Lower leg skin (tissue), 4 donors: ENCODE measurements around the gene CCDC90B. TPM values are rescaled to one million over a fixed set of nuclear protein-coding genes. Genes with fewer than 3 reads are reported as not detected.

Source experiments
- DNase-seq, 2 donors: peaks; one replicate each; pipeline ENCODE4 v3.0.0-alpha.2; 2019; ENCODE audit warnings: low spot score in 2 of 2
- H3K4me3 ChIP-seq: fragments of 200-600 bp; sonication (generic); 2 replicates; pipeline ENCODE4 v1.5.1; 2017; ENCODE audit warnings: mild to moderate bottlenecking, low read depth; ENCODE audit not compliant: poor library complexity, severe bottlenecking
- POLR2A ChIP-seq, 2 donors: fragments of 450-650 bp; IDR thresholded peaks; one replicate each; pipeline ENCODE4 v1.6.1; 2016 to 2017; ENCODE audit warnings: antibody characterized with exemption in 2 of 2, mild to moderate bottlenecking in 1 of 2, moderate library complexity in 1 of 2
- WGBS, 2 donors: methylation state at CpG; one replicate each; pipeline ENCODE4 v1.1.5; 2018; 5-methylcytosine and 5-hydroxymethylcytosine counted together
- intact Hi-C: fragments of 100-400 bp; cut with DNase I; formaldehyde crosslinking; loops from one replicate; pipeline ENCODE4 v1.15.0; 2023; ENCODE audit warnings: low total_unique reads
- total RNA-seq, 4 donors: library from RNA; depleted of rRNA; stranded (reverse); fragments of >200 nt; gene quantifications; one replicate each; pipeline ENCODE4 v1.1.0, GENCODE V29; 2016
- TF ChIP-seq, protein P1 (sequence below), 3 donors: fragments of 450-650 bp; IDR thresholded peaks; one replicate each; pipeline ENCODE4 v1.5.1; 2016; ENCODE audit warnings: antibody characterized with exemption in 3 of 3, mild to moderate bottlenecking in 3 of 3, moderate library complexity in 2 of 3

Gene CCDC90B
- total RNA-seq, 4 donors from 2014 or later: 27.4 to 29.8 (median 28.9) TPM

DNA sequence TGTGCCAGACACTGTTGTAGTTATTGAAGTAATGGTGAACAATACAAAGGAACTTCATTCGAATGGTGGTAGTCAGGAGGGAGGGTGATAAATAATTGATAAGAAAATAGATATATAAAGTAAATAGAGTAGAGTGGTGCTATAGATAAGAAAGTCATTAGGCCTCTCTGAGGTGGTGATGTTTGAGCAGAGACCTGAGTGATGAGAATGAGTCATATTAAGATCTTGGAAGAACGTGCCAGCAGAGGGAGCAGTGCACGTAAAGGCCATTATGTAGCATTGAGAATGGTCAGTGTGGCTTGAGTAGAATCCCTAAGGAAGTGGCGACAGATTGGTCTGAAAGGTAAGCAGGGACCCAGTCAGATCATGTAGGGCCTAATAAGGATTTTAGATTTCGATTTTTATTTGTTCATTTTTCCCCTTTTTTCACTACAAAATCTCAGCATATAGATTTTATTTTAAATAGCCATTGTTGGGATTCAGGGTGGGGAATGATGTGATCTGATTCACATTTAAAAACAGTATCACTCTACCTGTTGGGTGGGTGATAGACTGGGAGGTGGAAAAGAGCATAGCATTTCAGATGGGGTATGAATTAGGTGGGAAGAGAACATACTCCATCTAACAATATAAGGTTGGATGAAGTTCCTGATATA is 44.7 kb downstream of the CCDC90B start:
- 24 to 32% methylated on average over 5 of the region's 5 CpGs for WGBS, 2 donors
- H3K4me3 ChIP-seq: no peak overlapping the region
- peak in 1 of 2 donors; percentile 22 for DNase-seq
- TF ChIP-seq, protein P1, sequence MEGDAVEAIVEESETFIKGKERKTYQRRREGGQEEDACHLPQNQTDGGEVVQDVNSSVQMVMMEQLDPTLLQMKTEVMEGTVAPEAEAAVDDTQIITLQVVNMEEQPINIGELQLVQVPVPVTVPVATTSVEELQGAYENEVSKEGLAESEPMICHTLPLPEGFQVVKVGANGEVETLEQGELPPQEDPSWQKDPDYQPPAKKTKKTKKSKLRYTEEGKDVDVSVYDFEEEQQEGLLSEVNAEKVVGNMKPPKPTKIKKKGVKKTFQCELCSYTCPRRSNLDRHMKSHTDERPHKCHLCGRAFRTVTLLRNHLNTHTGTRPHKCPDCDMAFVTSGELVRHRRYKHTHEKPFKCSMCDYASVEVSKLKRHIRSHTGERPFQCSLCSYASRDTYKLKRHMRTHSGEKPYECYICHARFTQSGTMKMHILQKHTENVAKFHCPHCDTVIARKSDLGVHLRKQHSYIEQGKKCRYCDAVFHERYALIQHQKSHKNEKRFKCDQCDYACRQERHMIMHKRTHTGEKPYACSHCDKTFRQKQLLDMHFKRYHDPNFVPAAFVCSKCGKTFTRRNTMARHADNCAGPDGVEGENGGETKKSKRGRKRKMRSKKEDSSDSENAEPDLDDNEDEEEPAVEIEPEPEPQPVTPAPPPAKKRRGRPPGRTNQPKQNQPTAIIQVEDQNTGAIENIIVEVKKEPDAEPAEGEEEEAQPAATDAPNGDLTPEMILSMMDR (IDR thresholded peaks at IDR 0.05): no peak
- no peak for TF ChIP-seq POLR2A (IDR thresholded peaks at IDR 0.05)
- intact Hi-C loops: no loop called here

DNA sequence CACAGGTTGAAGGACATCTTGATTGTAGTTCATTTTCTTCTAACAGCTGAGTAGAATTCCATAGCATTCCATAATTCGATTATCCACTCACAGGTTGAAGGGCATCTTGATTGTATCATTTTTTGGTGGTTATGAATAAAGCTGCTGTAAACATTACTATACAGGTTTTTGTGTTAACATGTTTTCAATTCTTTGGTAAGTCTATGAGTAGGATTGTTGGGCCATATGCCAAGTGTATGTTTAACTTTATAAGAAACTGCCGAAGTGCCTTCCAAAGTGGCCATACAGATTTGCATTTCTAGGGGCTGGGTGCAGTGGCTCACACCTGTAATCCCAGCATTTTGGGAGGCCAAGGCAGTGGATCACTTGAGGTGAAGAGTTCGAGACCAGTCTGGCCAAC is 48.1 kb downstream of the CCDC90B start:
- 53 to 82% methylated on average over 3 of the region's 3 CpGs for WGBS, 2 donors
- TF ChIP-seq POLR2A (IDR thresholded peaks at IDR 0.05): no peak
- TF ChIP-seq, protein P1 (IDR thresholded peaks at IDR 0.05): no peak
- H3K4me3 ChIP-seq: no peak overlapping the region
- intact Hi-C loops: no loop called here
- DNase-seq: no peak

DNA sequence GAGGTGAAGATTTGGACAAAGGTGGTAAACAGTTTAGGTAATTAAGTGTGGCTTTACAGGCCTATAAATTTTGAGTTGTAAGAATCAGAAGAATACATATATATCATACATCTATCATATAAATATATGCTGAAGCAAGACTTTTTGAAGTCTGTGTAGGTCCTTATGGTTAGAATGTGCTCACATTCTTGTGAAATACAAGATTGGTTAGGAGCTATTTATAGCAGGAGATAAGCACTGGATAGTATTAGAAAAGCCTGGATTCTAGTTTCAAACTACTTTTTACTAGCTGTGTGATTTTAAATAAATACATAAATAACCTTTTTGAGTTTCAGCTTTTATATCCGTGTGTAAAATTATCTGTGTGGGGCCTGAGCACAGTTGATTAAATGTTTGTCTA is 50.3 kb downstream of the CCDC90B start:
- no peak for TF ChIP-seq POLR2A (IDR thresholded peaks at IDR 0.05)
- TF ChIP-seq, protein P1 (IDR thresholded peaks at IDR 0.05): no peak
- WGBS, 2 donors: 61 to 70% methylated on average over 1 of the region's 1 CpG
- H3K4me3 ChIP-seq: no peak overlapping the region
- no peak for DNase-seq
- intact Hi-C loops: no loop called here

DNA sequence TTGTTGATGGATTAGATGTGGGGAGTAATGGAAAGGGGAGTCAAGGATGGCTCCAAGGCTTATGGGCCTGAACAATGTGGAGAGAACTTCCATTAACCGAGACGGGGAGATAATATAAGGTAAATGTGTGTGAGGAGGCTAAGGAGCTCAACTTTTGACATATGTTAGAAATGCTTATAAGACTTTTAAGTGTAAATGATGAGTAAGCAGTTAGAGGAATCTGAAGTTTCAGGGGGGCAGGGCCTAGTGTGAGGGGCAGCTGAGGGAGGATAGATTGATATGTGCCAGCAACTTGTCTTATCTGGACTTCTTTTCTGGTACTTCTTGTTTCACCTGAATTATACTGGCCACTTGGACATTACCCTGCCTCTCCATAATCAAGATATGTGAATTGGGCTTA is 62.7 kb downstream of the CCDC90B start:
- intact Hi-C loops: no loop called here
- no peak overlapping the region for H3K4me3 ChIP-seq
- 97% methylated on average over 2 of the region's 2 CpGs for WGBS, 2 donors
- TF ChIP-seq POLR2A (IDR thresholded peaks at IDR 0.05): no peak
- TF ChIP-seq, protein P1 (IDR thresholded peaks at IDR 0.05): no peak
- no peak for DNase-seq

DNA sequence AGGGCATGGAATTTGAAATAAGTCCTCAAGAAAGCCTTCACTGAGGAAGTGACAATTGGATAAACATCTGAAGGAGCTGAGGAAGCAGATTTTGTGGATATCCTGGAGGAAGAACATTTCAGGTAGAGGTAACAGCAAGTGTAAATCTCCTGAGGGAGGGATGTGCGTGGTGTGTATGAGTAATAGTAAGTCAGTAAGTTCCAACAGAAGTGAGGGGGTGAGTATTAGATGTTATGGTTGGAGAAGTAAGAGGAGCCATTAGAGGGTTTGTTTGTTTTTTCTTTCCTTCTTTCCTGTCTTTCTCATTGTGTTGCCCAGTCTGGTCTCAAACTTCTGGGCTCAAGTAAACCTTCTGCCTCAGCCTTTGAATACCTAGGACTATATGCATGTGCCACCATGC is 63.7 kb downstream of the CCDC90B start:
- no peak for DNase-seq
- WGBS, 2 donors: 91 to 97% methylated on average over 1 of the region's 1 CpG
- intact Hi-C loops: no loop called here
- TF ChIP-seq POLR2A (IDR thresholded peaks at IDR 0.05): no peak
- TF ChIP-seq, protein P1 (IDR thresholded peaks at IDR 0.05): no peak
- no peak overlapping the region for H3K4me3 ChIP-seq

DNA sequence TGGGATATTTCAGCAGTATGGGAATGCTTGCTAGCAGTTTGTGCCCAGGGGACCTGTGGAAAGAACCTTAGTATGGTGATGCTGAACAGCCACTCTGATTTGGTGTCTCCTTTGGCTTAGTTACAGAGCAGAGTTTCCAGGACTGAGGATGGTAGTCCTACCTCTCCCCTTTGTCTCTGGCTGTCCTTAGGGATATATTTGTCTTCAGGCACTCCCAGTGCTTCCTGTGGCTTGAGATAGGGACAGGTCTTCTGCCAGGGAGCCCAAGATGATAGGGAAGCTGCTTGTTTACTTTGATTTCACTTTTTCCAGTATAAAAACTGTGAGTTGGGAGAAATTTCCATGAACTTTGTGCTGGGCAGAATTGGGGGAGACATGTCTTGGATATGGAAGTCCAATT is 64.5 kb downstream of the CCDC90B start:
- no peak overlapping the region for H3K4me3 ChIP-seq
- TF ChIP-seq, protein P1 (IDR thresholded peaks at IDR 0.05): no peak
- TF ChIP-seq POLR2A (IDR thresholded peaks at IDR 0.05): no peak
- intact Hi-C loops: no loop called here
- DNase-seq: no peak
